Measurements from ENCODE around the gene PAX2.

PAX2 gene

GRCh38 chr10:100779329-100779728 is 33.9 kb downstream of the PAX2 start:
- no peak for DNase-seq (ENCODE audit: low read depth in 1 of 2, low spot score in 1 of 2)
- TF ChIP-seq, protein P1, sequence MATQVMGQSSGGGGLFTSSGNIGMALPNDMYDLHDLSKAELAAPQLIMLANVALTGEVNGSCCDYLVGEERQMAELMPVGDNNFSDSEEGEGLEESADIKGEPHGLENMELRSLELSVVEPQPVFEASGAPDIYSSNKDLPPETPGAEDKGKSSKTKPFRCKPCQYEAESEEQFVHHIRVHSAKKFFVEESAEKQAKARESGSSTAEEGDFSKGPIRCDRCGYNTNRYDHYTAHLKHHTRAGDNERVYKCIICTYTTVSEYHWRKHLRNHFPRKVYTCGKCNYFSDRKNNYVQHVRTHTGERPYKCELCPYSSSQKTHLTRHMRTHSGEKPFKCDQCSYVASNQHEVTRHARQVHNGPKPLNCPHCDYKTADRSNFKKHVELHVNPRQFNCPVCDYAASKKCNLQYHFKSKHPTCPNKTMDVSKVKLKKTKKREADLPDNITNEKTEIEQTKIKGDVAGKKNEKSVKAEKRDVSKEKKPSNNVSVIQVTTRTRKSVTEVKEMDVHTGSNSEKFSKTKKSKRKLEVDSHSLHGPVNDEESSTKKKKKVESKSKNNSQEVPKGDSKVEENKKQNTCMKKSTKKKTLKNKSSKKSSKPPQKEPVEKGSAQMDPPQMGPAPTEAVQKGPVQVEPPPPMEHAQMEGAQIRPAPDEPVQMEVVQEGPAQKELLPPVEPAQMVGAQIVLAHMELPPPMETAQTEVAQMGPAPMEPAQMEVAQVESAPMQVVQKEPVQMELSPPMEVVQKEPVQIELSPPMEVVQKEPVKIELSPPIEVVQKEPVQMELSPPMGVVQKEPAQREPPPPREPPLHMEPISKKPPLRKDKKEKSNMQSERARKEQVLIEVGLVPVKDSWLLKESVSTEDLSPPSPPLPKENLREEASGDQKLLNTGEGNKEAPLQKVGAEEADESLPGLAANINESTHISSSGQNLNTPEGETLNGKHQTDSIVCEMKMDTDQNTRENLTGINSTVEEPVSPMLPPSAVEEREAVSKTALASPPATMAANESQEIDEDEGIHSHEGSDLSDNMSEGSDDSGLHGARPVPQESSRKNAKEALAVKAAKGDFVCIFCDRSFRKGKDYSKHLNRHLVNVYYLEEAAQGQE (IDR thresholded peaks at IDR 0.05; ENCODE audit: insufficient replicate concordance, low read depth) = no peak
- TF ChIP-seq POLR2AphosphoS5 (IDR thresholded peaks at IDR 0.05; ENCODE audit: low read depth) = no peak
- TF ChIP-seq CTCF (IDR thresholded peaks at IDR 0.05; ENCODE audit: insufficient read depth, low read length) = no peak
- no peak for TF ChIP-seq GABPA (IDR thresholded peaks at IDR 0.05; ENCODE audit: low read depth)
- TF ChIP-seq SPI1 (IDR thresholded peaks at IDR 0.05; ENCODE audit: borderline replicate concordance, low read depth) = no peak
- Histone ChIP-seq H3K27me3 (ENCODE audit: insufficient read depth, poor library complexity, severe bottlenecking) (peaks cover 5% of the 10 kb centered on the region), H3K4me3 (replicated peaks; ENCODE audit: insufficient read depth, low read length) (no peak overlapping the region), H3K27ac (replicated peaks) (no peak overlapping the region)

- peaks cover 2% of the 10 kb centered on the region for H3K27me3 ChIP-seq (ENCODE audit: insufficient read depth, poor library complexity, severe bottlenecking)
- no peak overlapping the region for H3K27ac ChIP-seq (replicated peaks)
- no peak for TF ChIP-seq CTCF (IDR thresholded peaks at IDR 0.05; ENCODE audit: insufficient read depth, low read length)
- no peak for TF ChIP-seq POLR2AphosphoS5 (IDR thresholded peaks at IDR 0.05; ENCODE audit: low read depth)
- no peak for TF ChIP-seq GABPA (IDR thresholded peaks at IDR 0.05; ENCODE audit: low read depth)
- TF ChIP-seq, protein P1 (IDR thresholded peaks at IDR 0.05; ENCODE audit: insufficient replicate concordance, low read depth) = no peak
- TF ChIP-seq SPI1 (IDR thresholded peaks at IDR 0.05; ENCODE audit: borderline replicate concordance, low read depth) = no peak
- no peak for DNase-seq (ENCODE audit: low read depth in 1 of 2, low spot score in 1 of 2)
- no peak overlapping the region for H3K4me3 ChIP-seq (replicated peaks; ENCODE audit: insufficient read depth, low read length)
These were observed 34.9 kb downstream of the PAX2 start for GRCh38 chr10:100780324-100780723.

DNA sequence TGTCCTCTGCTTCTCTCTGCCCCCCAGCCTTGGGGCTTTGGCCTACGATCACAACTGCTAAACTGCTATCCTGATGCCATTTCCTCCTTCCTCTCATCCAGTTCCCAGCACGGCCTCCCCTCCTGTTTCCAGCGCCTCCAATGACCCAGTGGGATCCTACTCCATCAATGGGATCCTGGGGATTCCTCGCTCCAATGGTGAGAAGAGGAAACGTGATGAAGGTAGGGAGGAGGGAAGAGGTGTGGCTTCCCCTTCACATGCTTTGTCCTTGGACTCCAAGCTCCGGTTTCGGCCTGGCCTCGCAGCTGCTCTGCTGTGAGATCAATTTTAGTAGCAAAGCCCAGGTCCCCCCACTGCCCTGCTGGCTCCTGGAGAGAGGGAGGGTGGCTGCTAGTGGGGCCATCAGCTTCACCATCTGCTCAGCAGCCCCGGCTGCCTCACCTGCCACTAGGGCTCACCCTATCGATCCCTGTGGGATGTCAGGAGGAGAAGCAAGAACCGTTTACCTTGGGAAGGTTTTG is 35.8 kb downstream of the PAX2 start:
- no peak for DNase-seq (ENCODE audit: low read depth in 1 of 2, low spot score in 1 of 2)
- Histone ChIP-seq H3K27me3 (ENCODE audit: insufficient read depth, poor library complexity, severe bottlenecking) (peaks cover 2% of the 10 kb centered on the region), H3K4me3 (replicated peaks; ENCODE audit: insufficient read depth, low read length) (no peak overlapping the region), H3K27ac (replicated peaks) (no peak overlapping the region)
- no peak for TF ChIP-seq CTCF (IDR thresholded peaks at IDR 0.05; ENCODE audit: insufficient read depth, low read length)
- no peak for TF ChIP-seq GABPA (IDR thresholded peaks at IDR 0.05; ENCODE audit: low read depth)
